Lung microvascular endothelial cell (primary cell): ENCODE measurements around the gene SEZ6L2. TPM values are rescaled to one million over a fixed set of nuclear protein-coding genes. Genes with fewer than 3 reads are reported as not detected.
A peak's percentile ranks its signal among the peaks of the same experiment; 100 is the strongest.
"Not testable (repeated sequence)": the region's sequence is repeated elsewhere in the genome, so short reads cannot be mapped to it uniquely, and the experiment has no call there.

Experiments used
- DNase-seq, 2 donors: peaks; one replicate each; pipeline versions ENCODE4 v3.0.0 to v3.0.0-alpha.2; 2010; ENCODE audit warnings: low read depth in 2 of 2
- total RNA-seq: library from RNA; depleted of rRNA; stranded (reverse); fragments of >200 nt; gene quantifications from 2 replicates; pipeline ENCODE4 v1.2.1, GENCODE V29; 2014

Gene SEZ6L2
- 0.44 and 0.99 TPM in 2 replicates for total RNA-seq

DNA sequence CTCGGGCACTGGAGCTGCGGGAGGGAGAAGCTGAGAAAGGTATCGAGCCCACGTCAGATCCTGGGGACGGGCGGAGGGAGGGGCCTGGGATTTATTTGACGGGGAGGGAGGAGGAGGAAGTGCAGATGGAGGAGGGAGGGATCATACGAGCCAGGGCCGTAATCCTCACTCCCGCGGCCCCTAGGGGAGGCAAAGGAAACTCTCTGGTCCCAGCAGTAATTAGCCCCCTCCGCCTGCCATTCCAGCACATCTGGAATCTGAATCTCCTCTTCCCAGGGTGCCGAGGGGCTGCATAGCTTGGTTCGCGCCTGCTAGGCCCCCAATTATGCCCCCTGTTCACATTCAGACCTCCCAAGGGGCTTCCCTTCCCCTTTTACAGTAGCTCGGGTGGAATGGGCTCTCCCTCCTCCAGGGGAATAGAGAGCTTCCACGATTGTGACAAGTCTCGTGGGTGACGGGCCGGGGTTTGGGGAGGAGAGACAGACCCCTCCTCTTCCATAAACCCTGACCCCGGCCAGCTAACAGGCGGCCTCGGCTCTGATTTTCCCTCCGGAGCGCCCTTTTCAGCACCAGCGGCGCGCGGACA, at the start of gene SEZ6L2:
Gene SEZ6L2, minus strand, starts transcription at position 35 of the 586 bp plus-strand sequence. CDS start 531 bp downstream, outside the sequence.
- peak; percentile 49 to 85 for DNase-seq

DNA sequence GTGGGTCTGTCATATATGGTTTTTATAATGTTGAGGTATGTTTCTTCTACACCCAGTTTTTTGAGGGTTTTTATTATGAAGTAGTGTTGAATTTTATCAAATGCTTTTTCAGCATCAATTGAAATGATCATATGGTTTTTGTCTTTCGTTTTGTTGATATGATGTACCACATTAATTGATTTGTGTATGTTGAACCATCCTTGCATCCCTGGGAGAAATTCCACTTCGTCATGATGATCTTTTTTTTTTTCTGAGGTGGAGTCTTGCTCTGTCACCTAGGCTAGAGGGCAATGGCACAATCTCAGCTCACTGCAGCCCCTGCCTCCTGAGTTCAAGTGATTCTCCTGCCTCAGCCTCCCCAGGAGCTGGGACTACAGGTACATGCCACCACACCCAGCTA, 48.5 kb upstream of the SEZ6L2 start:
- DNase-seq: no peak

DNA sequence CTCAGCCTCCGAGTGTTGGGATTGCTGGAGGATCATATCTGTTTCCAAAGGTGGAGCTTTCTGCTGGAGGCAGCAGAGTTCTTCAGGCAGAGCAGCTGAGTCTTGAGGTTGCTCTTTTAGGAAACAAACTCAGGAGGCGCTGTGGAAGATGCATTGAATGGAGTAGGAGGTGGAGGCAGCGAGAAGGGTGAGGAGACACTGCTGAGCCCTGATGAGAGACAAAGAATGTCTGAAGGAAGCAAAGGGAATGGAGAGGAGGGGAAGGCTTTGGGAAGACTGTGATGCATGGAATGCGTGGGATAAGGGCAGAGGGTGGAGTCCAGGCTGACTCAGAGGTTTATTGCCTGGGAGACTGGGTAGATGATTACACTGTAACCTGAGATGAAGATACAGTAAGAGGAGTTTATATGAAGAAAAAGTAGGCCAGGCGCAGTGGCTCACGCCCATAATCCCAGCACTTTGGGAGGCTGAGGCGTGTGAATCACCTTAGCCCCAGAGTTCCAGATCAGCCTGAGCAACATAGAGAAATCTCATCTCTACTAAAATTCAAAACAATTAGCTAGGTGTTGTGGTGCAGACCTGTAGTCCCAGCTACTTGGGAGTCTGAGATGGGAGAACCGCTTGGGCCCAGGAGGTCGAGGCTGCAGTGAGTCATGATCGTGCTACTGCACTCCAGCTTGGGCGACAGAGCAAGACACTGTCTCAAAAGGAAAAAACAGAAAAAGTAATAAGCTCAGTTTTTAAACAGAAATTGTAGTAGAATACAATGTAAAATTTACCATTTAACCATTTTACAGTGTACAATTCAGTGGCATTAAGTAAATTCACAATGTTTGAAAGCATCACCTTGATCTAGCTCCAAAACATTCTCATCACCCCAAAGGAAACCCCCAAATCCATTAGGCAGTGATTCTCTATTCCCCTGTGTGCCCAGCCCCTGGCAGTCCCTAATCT, 44.8 kb upstream of the SEZ6L2 start:
- peak in 1 of 2 donors; percentile 75 for DNase-seq

DNA sequence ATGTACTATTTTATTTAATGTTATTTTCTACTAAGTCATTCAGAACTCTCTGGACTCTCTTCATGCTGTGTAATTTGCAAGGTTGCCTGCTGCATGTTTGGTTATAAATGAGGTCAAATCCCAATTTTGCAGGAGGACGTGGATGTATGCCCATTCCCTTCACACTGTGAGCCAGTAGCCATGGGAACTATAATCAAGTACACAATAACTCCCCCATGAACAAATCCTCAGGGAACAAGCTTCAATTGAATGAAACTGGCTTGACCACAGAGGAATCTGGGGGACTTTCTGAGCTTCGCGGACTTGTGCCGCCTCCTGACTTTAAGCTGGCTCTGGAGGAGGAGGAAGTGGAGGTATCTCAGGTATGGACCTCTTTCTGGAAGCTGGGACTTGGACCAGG, 41.3 kb upstream of the SEZ6L2 start:
- no peak for DNase-seq

DNA sequence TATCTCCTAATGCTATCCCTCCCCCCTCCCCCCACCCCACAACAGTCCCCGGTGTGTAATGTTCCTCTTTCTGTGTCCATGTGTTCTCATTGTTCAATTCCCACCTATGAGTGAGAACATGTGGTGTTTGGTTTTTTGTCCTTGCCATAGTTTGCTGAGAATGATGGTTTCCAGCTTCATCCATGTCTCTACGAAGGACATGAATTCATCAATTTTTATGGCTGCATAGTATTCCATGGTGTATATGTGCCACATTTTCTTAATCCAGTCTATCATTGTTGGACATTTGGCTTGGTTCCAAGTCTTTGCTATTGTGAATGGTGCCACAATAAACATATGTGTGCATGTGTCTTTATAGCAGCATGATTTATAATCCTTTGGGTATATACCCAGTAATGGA, 32.4 kb upstream of the SEZ6L2 start:
- DNase-seq: not testable (repeated sequence)

DNA sequence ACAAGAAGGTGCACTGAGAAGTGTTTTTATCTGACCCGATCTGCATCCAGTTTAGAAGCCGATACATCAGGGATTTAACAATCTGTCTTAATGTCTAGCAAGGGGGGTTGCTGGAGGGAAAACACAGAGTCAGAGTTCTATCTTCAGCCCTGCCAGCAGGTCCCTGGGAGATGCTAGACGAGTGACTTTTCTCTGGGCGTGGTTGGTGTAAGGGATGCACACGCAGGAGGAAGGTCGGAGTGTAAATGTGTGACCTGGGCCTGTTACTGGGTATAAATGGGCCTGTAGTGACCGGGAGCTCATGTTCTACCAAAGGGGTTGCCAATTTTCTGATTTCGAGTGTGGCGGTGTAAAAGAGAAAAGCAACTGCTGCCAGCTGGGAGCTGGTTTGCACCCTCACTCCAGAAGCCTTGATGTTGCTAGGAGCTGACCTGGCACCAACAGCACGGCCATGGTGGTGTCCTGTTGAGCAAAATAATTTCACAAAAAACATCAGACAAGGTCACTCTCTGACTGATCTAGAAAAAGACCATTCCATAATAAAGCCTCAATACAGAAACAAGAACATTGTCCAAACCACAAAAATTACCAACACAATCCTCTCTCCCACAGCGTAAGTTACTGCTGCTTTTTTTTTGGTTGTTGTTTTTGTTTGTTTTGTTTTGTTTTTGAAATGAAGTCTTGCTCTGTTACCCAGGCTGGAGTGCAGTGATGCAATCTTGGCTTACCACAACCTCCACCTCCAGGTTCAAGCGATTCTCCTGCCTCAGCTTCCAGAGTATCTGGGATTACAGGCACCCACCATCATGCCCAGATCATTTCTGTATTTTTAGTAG, 27.9 kb upstream of the SEZ6L2 start:
- no peak for DNase-seq

DNA sequence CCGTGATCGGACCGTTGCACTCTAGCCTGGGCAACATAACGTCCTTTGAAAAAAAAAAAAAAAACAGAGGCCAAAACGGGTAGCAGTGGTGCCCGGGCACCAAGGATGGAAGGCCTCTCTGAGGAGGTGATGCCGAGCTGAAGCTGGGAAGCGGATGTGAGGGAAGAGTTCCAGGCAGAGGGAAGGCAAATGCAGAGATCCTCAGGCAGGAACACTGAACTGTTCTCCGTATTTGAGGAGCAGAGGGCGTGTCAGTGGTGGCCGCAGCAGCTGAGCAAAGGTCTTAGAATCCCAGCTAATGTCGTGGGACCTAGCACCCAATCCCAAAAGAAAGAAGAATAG, 27.3 kb upstream of the SEZ6L2 start:
- DNase-seq: no peak

DNA sequence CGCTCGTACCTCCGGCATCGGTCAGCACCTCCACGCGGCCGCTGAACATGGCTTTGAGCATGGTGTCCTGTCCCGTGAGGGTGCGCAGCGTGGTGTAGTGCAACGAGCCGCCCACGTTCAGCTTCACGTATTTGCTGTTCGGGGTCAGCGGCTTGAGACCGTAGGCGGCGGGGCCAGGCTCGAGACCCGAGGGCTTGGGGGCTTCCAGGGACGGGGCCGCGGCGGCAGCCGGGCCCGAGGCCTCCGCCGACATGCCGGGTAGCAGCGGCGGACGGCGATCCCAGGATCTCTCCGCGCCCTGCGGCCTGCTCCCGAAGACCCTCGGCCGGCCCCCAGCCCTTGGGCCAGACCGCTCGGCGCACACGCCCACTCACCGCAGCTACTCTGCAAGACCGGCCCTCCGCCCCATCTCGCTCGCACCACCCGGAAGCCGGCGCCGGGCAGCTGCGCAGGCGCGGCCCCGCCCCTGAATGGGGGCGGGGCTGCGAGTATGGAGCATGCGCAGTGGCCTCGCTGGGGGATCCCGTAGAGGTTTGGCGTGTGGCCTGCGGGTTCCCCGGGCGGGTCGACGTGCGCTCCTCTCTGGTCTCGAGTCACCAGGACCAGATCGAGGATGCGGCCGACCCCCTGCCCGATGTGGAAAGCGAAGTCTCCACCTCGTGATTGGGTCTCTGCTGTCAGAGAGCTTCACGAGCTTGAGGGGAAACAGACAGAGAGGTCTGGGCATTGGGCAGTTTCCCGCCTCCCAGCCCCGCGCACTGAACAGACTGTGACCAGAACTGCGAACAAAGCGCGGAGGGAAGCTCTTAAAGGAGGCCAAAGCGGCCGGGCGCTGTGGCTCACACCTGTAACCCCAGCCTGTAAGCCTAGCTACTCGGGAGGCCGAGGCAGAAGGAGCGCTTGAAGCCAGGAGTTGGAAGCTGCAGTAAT, 26.7 kb upstream of the SEZ6L2 start, which contains the start of gene KCTD13:
Gene KCTD13, minus strand, starts transcription at position 446 of the 930 bp plus-strand sequence. Its CDS starts 193 bp downstream, at position 253.
- peak; percentile 85 to 90 for DNase-seq

DNA sequence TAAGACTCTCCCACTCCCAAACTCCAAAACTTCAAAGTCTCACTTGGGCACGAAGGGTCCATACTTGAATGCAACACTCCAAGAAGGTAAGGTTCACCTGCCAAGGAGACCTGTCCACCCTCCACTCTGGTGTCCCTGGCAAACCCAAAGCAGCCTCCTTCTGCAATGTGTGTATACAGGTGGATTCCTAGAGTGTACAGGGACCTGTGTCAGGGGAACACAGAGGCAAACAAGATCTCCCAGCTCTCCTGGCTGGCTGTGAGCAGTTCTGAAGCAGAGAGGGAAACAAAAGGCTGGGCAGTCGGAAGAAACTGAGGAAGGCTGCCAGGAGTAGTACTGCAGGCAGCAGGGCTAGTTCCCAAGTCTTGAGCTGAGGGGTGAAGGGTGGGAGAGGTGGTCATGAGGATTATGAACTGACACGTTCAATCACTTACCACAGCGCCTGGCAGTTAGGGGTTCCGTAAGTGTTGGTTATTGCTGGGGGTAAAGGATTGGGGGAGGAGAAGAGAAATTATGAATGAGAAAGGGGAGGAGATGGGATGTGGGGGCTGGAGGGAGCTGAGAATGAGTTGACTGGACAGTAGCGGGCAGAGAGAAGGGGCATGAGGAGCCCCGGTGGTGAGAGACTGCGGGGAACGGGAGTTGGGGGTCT, 25.9 kb upstream of the SEZ6L2 start:
- peak; percentile 8 to 18 for DNase-seq

DNA sequence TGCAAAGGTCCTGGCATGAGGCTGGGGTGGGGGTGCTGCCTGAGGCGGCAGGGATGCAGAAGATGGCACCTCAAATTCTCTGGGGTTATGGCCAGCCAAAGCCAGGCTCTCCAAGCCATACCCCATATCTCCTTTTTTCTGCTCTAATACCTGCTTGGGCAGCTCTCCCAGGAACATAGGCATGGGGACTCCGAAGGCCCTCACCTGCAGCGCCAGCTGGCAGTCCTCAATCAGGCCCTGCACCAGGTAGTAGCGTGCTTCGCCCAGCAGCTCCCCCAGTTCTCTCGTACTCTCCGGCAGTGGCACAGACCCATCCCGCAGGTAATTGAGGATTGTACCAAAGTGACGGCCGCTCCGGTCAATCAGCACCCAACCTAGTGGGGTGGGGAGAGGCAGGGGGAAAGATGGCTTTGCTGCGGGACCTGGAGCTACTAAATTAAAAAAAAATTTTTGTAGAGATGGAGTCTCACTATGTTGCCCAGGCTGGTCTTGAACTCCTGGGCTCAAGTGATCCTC, 23.7 kb upstream of the SEZ6L2 start:
- DNase-seq: no peak

DNA sequence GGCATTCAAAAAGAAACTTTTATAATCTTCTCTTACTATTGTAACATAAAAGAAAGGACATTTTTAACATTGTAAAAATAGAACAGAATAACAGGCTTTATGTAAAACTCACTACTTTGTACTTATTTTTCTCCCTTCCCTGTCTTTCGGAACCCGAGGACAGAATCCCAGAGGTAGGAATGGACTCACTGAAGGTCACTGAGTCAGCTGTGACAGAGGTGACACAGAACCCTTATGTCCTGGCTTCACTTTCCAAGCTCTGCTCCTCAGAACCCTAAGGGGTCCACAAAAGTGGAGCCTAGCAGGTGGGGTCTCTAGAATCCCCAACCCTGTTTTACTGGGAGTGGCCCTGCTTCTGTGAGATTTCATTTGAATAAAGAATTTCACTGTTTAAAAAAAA, 23.0 kb upstream of the SEZ6L2 start:
- DNase-seq: no peak

DNA sequence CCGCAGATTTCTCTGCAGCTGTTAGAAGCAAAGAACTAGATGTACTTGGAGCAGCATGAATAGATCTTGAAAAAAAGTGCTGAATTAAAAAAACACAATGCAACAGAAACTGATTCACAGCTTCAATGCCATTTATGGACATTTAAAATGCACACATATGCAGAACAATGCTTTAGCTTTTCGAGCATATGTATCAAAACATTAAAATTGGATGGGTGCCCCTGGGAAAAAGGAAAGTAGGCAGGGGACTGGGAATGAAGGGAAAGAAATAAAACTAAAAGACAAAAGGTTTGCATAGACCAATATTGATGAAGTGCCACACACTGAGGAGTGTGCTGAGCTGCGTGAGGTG, 21.7 kb upstream of the SEZ6L2 start:
- peak in 1 of 2 donors; percentile 14 for DNase-seq

DNA sequence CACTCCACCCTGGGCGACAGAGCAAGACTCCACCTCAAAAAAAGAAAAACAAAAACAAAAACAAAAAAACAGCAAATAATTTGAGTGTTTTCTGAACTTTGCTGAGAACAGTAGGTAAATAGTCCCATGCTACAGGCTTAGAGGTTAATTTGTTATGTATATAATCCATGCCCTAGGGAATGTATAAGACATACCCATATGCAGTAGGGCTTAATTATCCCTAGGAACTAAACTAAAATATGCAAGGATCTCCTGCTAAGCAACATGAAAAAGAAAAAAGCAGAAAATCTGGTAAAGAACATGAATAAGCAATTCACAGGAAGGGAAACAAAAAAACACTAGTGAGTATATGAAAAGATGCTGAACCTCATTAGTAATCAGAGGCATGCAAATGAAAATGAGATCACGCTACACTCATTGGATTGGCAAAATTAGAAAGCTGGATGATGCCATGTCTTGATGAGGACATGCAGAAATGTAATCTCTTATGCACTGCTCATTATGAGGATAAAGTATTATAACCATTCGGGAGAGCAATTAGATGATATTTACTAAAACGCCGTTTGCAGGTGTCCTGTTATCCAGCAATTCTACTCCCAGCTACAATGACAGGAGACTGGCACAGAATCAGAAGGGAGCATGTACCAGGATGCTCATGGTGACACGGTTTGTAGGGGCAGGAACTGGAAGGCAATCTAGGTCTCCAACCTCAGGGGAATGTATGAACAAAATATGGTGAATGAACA, 21.1 kb upstream of the SEZ6L2 start:
- no peak for DNase-seq

DNA sequence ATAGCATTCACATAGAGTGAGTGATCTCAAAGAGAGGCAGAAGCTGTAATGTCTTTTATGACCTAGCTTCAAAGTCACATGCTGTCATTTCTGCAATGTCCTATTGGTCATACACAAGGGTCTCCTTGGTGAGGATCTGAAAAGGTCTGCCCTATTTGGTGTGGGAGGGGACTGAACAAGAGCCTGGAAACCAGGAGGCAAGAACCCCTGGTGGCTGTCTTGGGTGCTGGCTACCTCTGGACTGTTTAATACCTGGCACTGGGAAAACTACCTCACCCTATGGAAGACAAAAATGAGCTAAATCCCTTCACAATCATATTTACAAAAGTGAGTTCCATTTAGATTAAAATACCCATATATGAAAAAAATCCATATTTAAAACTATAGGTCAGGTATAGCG, 17.6 kb upstream of the SEZ6L2 start:
- DNase-seq: no peak

DNA sequence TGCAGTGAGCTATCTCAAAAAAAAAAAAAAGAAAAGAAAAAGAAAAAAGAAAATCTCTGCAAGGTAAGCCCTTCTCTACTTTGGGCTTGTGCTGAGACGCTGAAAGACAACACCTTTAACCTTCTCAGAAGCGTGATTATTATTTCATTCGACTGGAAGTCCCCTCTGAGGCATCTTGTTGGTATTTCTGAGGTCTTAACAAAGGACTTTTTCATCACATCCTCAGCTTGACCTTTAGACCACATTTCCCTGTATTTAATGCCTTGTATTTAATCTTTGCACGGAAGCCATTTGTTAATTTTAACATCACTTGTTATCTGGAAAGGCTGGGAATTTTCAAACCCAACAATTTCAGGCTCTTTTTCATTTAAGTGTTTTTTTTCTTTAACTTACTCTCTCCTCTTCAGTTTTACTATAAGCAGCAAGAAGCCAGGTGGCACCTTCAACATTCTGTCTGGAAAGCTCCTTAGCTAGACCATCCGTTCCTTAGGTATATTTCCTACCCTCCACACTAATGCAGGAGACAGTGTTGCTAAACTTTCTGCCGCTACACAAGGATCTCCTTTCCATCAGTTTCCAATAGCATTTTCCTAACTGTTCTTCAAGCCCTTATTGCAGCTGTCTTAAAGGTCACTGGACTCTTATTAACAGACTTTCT, 16.4 kb upstream of the SEZ6L2 start:
- DNase-seq: peak in 1 of 2 donors; percentile 90

DNA sequence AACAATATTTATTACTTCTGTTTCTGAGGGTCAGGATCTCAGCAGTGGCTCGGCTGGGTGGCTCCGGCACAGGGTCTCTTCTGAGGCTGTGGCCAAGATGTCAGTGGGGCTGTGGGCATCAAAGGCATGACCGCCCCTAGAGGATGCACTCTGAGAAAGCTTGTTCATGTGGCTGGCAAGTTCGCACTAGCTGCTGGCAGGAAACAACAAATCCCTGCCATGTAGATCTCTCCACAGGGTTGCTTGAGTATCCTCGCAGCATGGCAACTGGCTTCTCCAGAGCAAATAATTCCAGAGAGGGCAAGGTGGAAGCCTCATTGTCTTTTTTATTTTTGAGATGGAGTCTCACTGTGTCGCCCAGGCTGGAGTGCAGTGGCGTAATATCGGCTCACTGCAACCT, 14.2 kb upstream of the SEZ6L2 start:
- DNase-seq: no peak

DNA sequence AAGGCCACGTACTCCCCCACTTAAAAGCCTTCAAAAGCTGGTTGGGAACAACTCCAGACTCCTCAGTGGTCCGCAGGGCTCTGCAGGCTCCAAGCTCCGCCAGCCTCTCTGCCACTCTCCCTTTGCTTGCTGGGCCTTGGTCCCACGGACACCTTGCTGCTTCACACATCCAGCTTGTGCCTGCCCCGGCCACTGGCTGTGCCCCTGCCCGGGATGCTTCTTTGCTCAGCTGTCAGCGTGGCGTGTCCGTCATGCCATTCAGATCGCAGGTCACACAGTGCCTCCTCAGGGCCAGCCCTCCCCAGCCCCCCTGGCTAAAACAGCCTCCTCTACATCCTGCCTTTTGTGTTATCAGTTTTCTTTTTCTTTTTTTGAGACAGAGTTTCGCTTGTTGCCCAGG, 12.7 kb upstream of the SEZ6L2 start:
- no peak for DNase-seq

DNA sequence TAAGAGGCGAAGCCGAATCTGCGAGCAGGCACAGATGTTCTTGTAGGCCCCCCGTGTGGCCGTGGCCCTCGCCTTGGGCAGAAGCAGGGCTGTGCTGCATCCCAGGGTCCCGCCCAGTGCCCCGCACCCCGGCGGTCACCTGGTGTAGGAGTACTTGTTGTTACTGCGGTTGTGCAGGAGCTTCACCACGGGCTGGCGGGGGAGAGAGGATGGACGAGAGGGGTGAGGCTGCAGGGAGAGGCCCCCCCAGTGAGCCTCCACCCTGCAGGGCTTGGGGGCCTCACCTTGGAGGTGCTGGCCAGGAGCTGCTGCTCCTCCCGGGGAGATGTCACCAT, 12.3 kb upstream of the SEZ6L2 start:
- DNase-seq: no peak
